Measurements from ENCODE around the gene AADACL4.

Gene AADACL4

DNA sequence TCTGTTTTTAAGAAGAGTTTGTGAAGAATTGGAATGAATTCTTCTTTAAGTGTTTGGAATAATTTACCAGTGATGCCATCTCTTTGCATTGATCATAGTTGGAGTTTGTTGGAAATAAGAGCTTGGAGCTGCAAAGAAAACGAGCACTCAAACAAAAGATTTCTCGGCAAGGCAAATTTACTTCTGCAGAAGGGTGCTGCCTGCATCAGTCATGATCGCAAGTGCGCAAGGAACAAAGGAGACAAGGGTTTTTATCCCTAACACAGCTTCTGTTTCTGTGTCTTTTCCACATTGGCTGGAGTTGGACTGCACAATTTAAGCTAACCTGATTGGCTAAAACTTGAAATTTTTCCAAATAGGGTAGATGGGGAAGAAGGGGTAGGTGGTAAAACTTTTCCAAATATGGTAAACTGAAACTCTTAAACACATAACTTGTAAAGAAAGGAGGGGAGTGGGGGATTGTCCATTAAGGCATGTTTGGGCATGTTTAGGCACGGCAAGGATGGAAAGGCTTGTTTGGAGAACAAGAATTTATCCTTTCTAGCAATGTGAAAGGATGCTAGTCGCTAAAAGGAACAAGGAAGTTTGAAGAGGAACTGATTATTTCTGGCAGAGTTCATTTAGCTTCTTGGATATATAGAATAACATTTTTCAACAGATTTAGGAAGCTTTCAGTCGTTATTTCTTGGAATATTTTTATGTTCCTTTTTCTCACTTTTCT lies 3.5 kb upstream of the AADACL4 start:
- Histone ChIP-seq H3K27ac (replicated peaks) (no peak overlapping the region), H3K4me3 (replicated peaks; ENCODE audit: insufficient read depth, low read length) (no peak overlapping the region), H3K27me3 (ENCODE audit: insufficient read depth, poor library complexity, severe bottlenecking) (no peaks in the 10 kb centered on the region)
- DNase-seq (ENCODE audit: low read depth in 1 of 2, low spot score in 1 of 2): no peak
- TF ChIP-seq SPI1 (IDR thresholded peaks at IDR 0.05; ENCODE audit: borderline replicate concordance, low read depth) (no peak), GABPA (IDR thresholded peaks at IDR 0.05; ENCODE audit: low read depth) (no peak), REST (IDR thresholded peaks at IDR 0.05; ENCODE audit: insufficient replicate concordance, low read depth) (no peak), POLR2AphosphoS5 (IDR thresholded peaks at IDR 0.05; ENCODE audit: low read depth) (no peak)
- TF ChIP-seq, protein P1, sequence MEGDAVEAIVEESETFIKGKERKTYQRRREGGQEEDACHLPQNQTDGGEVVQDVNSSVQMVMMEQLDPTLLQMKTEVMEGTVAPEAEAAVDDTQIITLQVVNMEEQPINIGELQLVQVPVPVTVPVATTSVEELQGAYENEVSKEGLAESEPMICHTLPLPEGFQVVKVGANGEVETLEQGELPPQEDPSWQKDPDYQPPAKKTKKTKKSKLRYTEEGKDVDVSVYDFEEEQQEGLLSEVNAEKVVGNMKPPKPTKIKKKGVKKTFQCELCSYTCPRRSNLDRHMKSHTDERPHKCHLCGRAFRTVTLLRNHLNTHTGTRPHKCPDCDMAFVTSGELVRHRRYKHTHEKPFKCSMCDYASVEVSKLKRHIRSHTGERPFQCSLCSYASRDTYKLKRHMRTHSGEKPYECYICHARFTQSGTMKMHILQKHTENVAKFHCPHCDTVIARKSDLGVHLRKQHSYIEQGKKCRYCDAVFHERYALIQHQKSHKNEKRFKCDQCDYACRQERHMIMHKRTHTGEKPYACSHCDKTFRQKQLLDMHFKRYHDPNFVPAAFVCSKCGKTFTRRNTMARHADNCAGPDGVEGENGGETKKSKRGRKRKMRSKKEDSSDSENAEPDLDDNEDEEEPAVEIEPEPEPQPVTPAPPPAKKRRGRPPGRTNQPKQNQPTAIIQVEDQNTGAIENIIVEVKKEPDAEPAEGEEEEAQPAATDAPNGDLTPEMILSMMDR (IDR thresholded peaks at IDR 0.05; ENCODE audit: insufficient read depth, low read length): no peak

- Histone ChIP-seq H3K27ac (replicated peaks) (no peak overlapping the region), H3K4me3 (replicated peaks; ENCODE audit: insufficient read depth, low read length) (no peak overlapping the region), H3K27me3 (ENCODE audit: insufficient read depth, poor library complexity, severe bottlenecking) (no peaks in the 10 kb centered on the region)
- TF ChIP-seq, protein P1 (IDR thresholded peaks at IDR 0.05; ENCODE audit: insufficient read depth, low read length): no peak
- DNase-seq (ENCODE audit: low read depth in 1 of 2, low spot score in 1 of 2): no peak
These were observed 3.0 kb upstream of the AADACL4 start for GRCh38 chr1:12640958-12641272.

- H3K27me3 ChIP-seq (ENCODE audit: insufficient read depth, poor library complexity, severe bottlenecking): no peaks in the 10 kb centered on the region
These were observed 806 bp upstream of the AADACL4 start for GRCh38 chr1:12643079-12643478.

More at GRCh38 chr1:12643079-12643478, 806 bp upstream of the AADACL4 start:
- H3K4me3 ChIP-seq (replicated peaks; ENCODE audit: insufficient read depth, low read length): no peak overlapping the region
- no peak overlapping the region for H3K27ac ChIP-seq (replicated peaks)
- TF ChIP-seq REST (IDR thresholded peaks at IDR 0.05; ENCODE audit: insufficient replicate concordance, low read depth): no peak
- TF ChIP-seq, protein P1 (IDR thresholded peaks at IDR 0.05; ENCODE audit: insufficient read depth, low read length): no peak
- no peak for TF ChIP-seq POLR2AphosphoS5 (IDR thresholded peaks at IDR 0.05; ENCODE audit: low read depth)
- no peak for TF ChIP-seq GABPA (IDR thresholded peaks at IDR 0.05; ENCODE audit: low read depth)
- TF ChIP-seq SPI1 (IDR thresholded peaks at IDR 0.05; ENCODE audit: borderline replicate concordance, low read depth): no peak
- no peak for DNase-seq (ENCODE audit: low read depth in 1 of 2, low spot score in 1 of 2)
